ENCODE measurements around the gene STX8. TPM values are rescaled to one million over a fixed set of nuclear protein-coding genes. Genes with fewer than 3 reads are reported as not detected.

Gene STX8
- polyA plus RNA-seq, 1 of the 3 experiments (the other 2 are of a cell fraction), result 51.3 TPM

DNA sequence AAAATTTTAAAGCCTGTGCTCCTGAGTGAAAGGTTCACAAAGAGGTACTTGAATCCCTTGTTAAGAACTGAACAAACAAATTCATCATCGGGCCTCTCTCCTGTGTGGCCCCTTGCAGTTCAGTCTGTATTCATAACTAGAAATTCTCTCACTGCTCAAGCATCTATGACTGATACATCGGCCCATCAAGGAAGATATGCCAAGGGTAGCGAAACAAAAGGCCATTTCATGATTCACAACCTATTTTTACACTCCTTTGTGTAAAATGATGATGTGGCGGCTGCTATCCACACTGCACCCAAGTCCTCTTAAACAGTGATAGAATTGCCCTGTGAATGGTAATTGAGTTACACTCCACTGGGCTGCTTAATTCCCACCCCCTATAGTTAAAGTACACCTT, 204.6 kb downstream of the STX8 start:
- Histone ChIP-seq H3K27ac (ENCODE audit: low read depth in 2 of 2, low read length in 1 of 2) (peak overlapping the region in 1 of 2 experiments; percentile 88; a peak in 2 of 4 replicates), H3K4me3 (ENCODE audit: low read depth in 2 of 2, low read length in 1 of 2) (peak overlapping the region in 1 of 2 experiments; percentile 15; a peak in 1 of 4 replicates)

DNA sequence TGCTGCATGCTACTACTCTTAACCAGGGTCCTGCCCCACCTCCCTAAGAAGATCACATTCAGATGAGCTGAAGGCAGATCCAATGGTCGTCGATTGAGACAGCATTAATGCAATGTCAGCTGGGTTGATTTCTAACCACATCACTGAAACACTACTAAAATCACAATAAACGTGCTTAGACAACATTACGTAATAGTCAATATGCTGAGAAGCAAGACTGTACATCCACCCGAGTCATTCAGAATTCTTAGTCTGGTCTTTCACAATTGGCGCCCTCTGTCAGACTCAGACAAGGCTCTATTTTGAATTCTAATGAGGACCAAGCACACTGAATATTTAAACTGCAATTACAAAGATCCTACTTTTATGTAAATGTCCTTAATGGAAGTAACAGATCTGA, 205.2 kb downstream of the STX8 start:
- no peaks in the 10 kb centered on the region for H3K36me3 ChIP-seq (replicated peaks in 1 of 2; ENCODE audit: control insufficient read depth in 1 of 2, insufficient read depth in 2 of 2, low read length in 1 of 2)
- no peaks in the 10 kb centered on the region for H4K20me1 ChIP-seq (ENCODE audit: insufficient read depth)
- H3K9me3 ChIP-seq, result no peaks in the 10 kb centered on the region
- peak overlapping the region in 1 of 2 experiments; percentile 88; a peak in 2 of 4 replicates for H3K27ac ChIP-seq (ENCODE audit: low read depth in 2 of 2, low read length in 1 of 2)
- no peaks in the 10 kb centered on the region for H3K79me2 ChIP-seq (ENCODE audit: insufficient read depth)
- TF ChIP-seq NRF1 (IDR thresholded peaks at IDR 0.05; ENCODE audit: low read depth, low read length) (no peak), POLR2AphosphoS5 (IDR thresholded peaks at IDR 0.05; ENCODE audit: low read depth, low read length) (no peak), RCOR1 (IDR thresholded peaks at IDR 0.05; ENCODE audit: low read length) (no peak), RXRA (IDR thresholded peaks at IDR 0.05; ENCODE audit: borderline replicate concordance, low read depth) (no peak), FOXM1 (IDR thresholded peaks at IDR 0.05; ENCODE audit: low read depth) (no peak), SIN3A (IDR thresholded peaks at IDR 0.05; ENCODE audit: borderline replicate concordance, low read depth, low read length) (no peak)
- TF ChIP-seq, protein P1, sequence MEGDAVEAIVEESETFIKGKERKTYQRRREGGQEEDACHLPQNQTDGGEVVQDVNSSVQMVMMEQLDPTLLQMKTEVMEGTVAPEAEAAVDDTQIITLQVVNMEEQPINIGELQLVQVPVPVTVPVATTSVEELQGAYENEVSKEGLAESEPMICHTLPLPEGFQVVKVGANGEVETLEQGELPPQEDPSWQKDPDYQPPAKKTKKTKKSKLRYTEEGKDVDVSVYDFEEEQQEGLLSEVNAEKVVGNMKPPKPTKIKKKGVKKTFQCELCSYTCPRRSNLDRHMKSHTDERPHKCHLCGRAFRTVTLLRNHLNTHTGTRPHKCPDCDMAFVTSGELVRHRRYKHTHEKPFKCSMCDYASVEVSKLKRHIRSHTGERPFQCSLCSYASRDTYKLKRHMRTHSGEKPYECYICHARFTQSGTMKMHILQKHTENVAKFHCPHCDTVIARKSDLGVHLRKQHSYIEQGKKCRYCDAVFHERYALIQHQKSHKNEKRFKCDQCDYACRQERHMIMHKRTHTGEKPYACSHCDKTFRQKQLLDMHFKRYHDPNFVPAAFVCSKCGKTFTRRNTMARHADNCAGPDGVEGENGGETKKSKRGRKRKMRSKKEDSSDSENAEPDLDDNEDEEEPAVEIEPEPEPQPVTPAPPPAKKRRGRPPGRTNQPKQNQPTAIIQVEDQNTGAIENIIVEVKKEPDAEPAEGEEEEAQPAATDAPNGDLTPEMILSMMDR (IDR thresholded peaks at IDR 0.05), result 0 out of 2 replicates have a peak, but pooled peaks have one; percentile 6
- WGBS (ENCODE audit: low lambda C conversion rate), result 83% methylated on average over 6 of the region's 6 CpGs
- peak overlapping the region; percentile 60 for H3K4me2 ChIP-seq
- ChIA-PET CTCF (interaction anchor here (0.7 to 1.1 kb wide), 2 partner anchors 13 to 40 kb away, joined by 3 read pairs; no protein-coding TSS in a partner anchor), POLR2A (no interaction called here)
- H3K9ac ChIP-seq, result peak overlapping the region; percentile 69
- H3K4me3 ChIP-seq (ENCODE audit: low read depth in 2 of 2, low read length in 1 of 2), result peak overlapping the region in 1 of 2 experiments; percentile 15; a peak in 1 of 4 replicates
- no peaks in the 10 kb centered on the region for H3K27me3 ChIP-seq (ENCODE audit: insufficient read depth)
- H3K4me1 ChIP-seq (ENCODE audit: control insufficient read depth in 1 of 2, insufficient read depth in 2 of 2, low read depth in 1 of 2, low read length in 1 of 2), result peaks cover 3 to 26% of the 10 kb centered on the region in 2 experiments; a peak in 2 of 4 replicates
- no peaks in the 10 kb centered on the region for H3K9me2 ChIP-seq
- peak overlapping the region; percentile 56; the same call in 1 of the 2 replicates for H2AFZ ChIP-seq (ENCODE audit: low read depth)
- H3F3A ChIP-seq (replicated peaks; ENCODE audit: insufficient read depth), result peaks cover 17% of the 10 kb centered on the region
- DNase-seq, result no peak

More for the DNA sequence above, 204.6 kb downstream of the STX8 start:
- no peaks in the 10 kb centered on the region for H3K36me3 ChIP-seq (replicated peaks in 1 of 2; ENCODE audit: control insufficient read depth in 1 of 2, insufficient read depth in 2 of 2, low read length in 1 of 2)
- TF ChIP-seq MEF2A (IDR thresholded peaks at IDR 0.05; ENCODE audit: borderline replicate concordance, low read depth) (peak; percentile 96), SIN3A (IDR thresholded peaks at IDR 0.05; ENCODE audit: borderline replicate concordance, low read depth, low read length) (no peak), JUND (IDR thresholded peaks at IDR 0.05) (peak; percentile 72), FOSL2 (IDR thresholded peaks at IDR 0.05; ENCODE audit: borderline replicate concordance, low read depth) (peak; percentile 72; the same call in 1 of the 2 replicates), EP300 (IDR thresholded peaks at IDR 0.05; ENCODE audit: borderline replicate concordance in 1 of 2, low read depth in 1 of 2, low read length in 1 of 2) (peak in 1 of 2 experiments; percentile 40; a peak in 1 of 4 replicates), RAD21 (IDR thresholded peaks at IDR 0.05; ENCODE audit: low read length) (no peak), TEAD4 (IDR thresholded peaks at IDR 0.05; ENCODE audit: borderline replicate concordance, insufficient read depth) (peak; percentile 40; the same call in 1 of the 2 replicates), POLR2AphosphoS5 (IDR thresholded peaks at IDR 0.05; ENCODE audit: low read depth, low read length) (peak; percentile 33; the same call in 1 of the 2 replicates), GATA2 (CRISPR knock-in tag; IDR thresholded peaks at IDR 0.05) (no peak), NFIC (IDR thresholded peaks at IDR 0.05; ENCODE audit: borderline replicate concordance) (peak; percentile 47; the same call in 1 of the 2 replicates)
- TF ChIP-seq, protein P2, sequence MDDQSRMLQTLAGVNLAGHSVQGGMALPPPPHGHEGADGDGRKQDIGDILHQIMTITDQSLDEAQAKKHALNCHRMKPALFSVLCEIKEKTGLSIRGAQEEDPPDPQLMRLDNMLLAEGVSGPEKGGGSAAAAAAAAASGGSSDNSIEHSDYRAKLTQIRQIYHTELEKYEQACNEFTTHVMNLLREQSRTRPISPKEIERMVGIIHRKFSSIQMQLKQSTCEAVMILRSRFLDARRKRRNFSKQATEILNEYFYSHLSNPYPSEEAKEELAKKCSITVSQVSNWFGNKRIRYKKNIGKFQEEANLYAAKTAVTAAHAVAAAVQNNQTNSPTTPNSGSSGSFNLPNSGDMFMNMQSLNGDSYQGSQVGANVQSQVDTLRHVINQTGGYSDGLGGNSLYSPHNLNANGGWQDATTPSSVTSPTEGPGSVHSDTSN (IDR thresholded peaks at IDR 0.05), result peak; percentile 81
- H3K27me3 ChIP-seq (ENCODE audit: insufficient read depth), result no peaks in the 10 kb centered on the region
- POLR2A ChIA-PET, result no interaction called here
- H3K9me2 ChIP-seq, result no peaks in the 10 kb centered on the region
- H3K9ac ChIP-seq, result peak overlapping the region; percentile 69
- H3F3A ChIP-seq (replicated peaks; ENCODE audit: insufficient read depth), result peaks cover 17% of the 10 kb centered on the region
- H3K4me1 ChIP-seq (ENCODE audit: control insufficient read depth in 1 of 2, insufficient read depth in 2 of 2, low read depth in 1 of 2, low read length in 1 of 2), result peaks cover 3 to 26% of the 10 kb centered on the region in 2 experiments; a peak in 2 of 4 replicates
- no peaks in the 10 kb centered on the region for H3K79me2 ChIP-seq (ENCODE audit: insufficient read depth)
- H3K4me2 ChIP-seq, result peak overlapping the region; percentile 60
- CTCF ChIA-PET, result interaction anchor here (1.1 kb wide), 1 partner anchor 39 kb away, joined by 3 read pairs; no protein-coding TSS in a partner anchor
- no peak for DNase-seq
- 11% methylated on average over 4 of the region's 4 CpGs for WGBS (ENCODE audit: low lambda C conversion rate)
- H3K9me3 ChIP-seq, result no peaks in the 10 kb centered on the region
- no peaks in the 10 kb centered on the region for H4K20me1 ChIP-seq (ENCODE audit: insufficient read depth)
- H2AFZ ChIP-seq (ENCODE audit: low read depth), result peak overlapping the region; percentile 56; the same call in 1 of the 2 replicates

All from SK-N-SH (cell line).